ENCODE measurements around the gene SYTL3. TPM values are rescaled to one million over a fixed set of nuclear protein-coding genes. Genes with fewer than 3 reads are reported as not detected.

The SYTL3 gene
- total RNA-seq, 1 experiment from 2014 or later, result 1.8 TPM

GRCh38 chr6:158769234-158769770 lies 119.4 kb downstream of the SYTL3 start:
- H4K20me1 ChIP-seq (ENCODE audit: low read length), result no peaks in the 10 kb centered on the region; the same call in 1 of the 2 replicates
- no peak overlapping the region for H3K4me3 ChIP-seq (ENCODE audit: low read length)
- TF ChIP-seq EZH2phosphoT487 (IDR thresholded peaks at IDR 0.05; ENCODE audit: borderline replicate concordance, low read length) (no peak), EZH2 (IDR thresholded peaks at IDR 0.05; ENCODE audit: low read length, unreplicated experiment) (no peak)
- TF ChIP-seq, protein P1, sequence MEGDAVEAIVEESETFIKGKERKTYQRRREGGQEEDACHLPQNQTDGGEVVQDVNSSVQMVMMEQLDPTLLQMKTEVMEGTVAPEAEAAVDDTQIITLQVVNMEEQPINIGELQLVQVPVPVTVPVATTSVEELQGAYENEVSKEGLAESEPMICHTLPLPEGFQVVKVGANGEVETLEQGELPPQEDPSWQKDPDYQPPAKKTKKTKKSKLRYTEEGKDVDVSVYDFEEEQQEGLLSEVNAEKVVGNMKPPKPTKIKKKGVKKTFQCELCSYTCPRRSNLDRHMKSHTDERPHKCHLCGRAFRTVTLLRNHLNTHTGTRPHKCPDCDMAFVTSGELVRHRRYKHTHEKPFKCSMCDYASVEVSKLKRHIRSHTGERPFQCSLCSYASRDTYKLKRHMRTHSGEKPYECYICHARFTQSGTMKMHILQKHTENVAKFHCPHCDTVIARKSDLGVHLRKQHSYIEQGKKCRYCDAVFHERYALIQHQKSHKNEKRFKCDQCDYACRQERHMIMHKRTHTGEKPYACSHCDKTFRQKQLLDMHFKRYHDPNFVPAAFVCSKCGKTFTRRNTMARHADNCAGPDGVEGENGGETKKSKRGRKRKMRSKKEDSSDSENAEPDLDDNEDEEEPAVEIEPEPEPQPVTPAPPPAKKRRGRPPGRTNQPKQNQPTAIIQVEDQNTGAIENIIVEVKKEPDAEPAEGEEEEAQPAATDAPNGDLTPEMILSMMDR (conservative IDR thresholded peaks at IDR 0.05; ENCODE audit: low read depth, low read length), result no peak
- DNase-seq, result no peak
- H3K9ac ChIP-seq (ENCODE audit: low read length), result no peak overlapping the region
- ChIA-PET POLR2A (ENCODE audit: unreplicated experiment) (no interaction called here), CTCF (no interaction called here)
- H3K4me2 ChIP-seq (ENCODE audit: low read length), result no peak overlapping the region
- H3K36me3 ChIP-seq (ENCODE audit: low read depth, low read length), result peaks cover 86% of the 10 kb centered on the region
- no peaks in the 10 kb centered on the region for H3K9me3 ChIP-seq (ENCODE audit: low read length)
- ATAC-seq, result no peak
- H2AFZ ChIP-seq (ENCODE audit: low read length), result no peak overlapping the region
- no TSS peak for BruUV-seq (replicated peaks)
- intact Hi-C loops (cut with micrococcal nuclease), result no loop called here
- H3K9me2 ChIP-seq (replicated peaks; ENCODE audit: low read length), result no peaks in the 10 kb centered on the region
- H3F3A ChIP-seq (ENCODE audit: low read length, unreplicated experiment), result peaks cover 3% of the 10 kb centered on the region
- no peak overlapping the region for H3K27ac ChIP-seq (ENCODE audit: low read length)
- H3K79me2 ChIP-seq (ENCODE audit: low read length), result no peaks in the 10 kb centered on the region
- H3K27me3 ChIP-seq (ENCODE audit: low read length), result no peaks in the 10 kb centered on the region
- H3K4me1 ChIP-seq (ENCODE audit: insufficient read depth, low read length), result no peaks in the 10 kb centered on the region

GRCh38 chr6:158769771-158770432 lies 120.0 kb downstream of the SYTL3 start:
- Histone ChIP-seq H3K4me1 (ENCODE audit: insufficient read depth, low read length) (no peaks in the 10 kb centered on the region), H3F3A (ENCODE audit: low read length, unreplicated experiment) (peaks cover 4% of the 10 kb centered on the region), H3K9ac (ENCODE audit: low read length) (no peak overlapping the region), H3K9me3 (ENCODE audit: low read length) (no peaks in the 10 kb centered on the region), H2AFZ (ENCODE audit: low read length) (no peak overlapping the region), H3K36me3 (ENCODE audit: low read depth, low read length) (peaks cover 89% of the 10 kb centered on the region), H3K9me2 (replicated peaks; ENCODE audit: low read length) (no peaks in the 10 kb centered on the region), H3K27ac (ENCODE audit: low read length) (no peak overlapping the region), H3K27me3 (ENCODE audit: low read length) (no peaks in the 10 kb centered on the region), H3K79me2 (ENCODE audit: low read length) (no peaks in the 10 kb centered on the region), H3K4me2 (ENCODE audit: low read length) (no peak overlapping the region), H4K20me1 (ENCODE audit: low read length) (no peaks in the 10 kb centered on the region; the same call in 1 of the 2 replicates), H3K4me3 (ENCODE audit: low read length) (no peak overlapping the region)
- ChIA-PET CTCF (no interaction called here), POLR2A (ENCODE audit: unreplicated experiment) (no interaction called here)
- DNase-seq (no peak), ATAC-seq (no peak)
- TF ChIP-seq, protein P1 (conservative IDR thresholded peaks at IDR 0.05; ENCODE audit: low read depth, low read length), result no peak
- no peak for TF ChIP-seq EZH2 (IDR thresholded peaks at IDR 0.05; ENCODE audit: low read length, unreplicated experiment)
- TF ChIP-seq EZH2phosphoT487 (IDR thresholded peaks at IDR 0.05; ENCODE audit: borderline replicate concordance, low read length), result no peak
- intact Hi-C loops (cut with micrococcal nuclease), result no loop called here
- BruUV-seq (replicated peaks), result no TSS peak

Measured in PC-3 (cell line).